GM21576 (cell line): ENCODE measurements around the gene GOLGA2.

Experiments used
- ATAC-seq: cut with Tn5 transposase; IDR thresholded peaks from one replicate; pipeline ENCODE4 v1.9.1; 2021; ENCODE audit warnings: mild to moderate bottlenecking, moderate library complexity; ENCODE audit not compliant: unreplicated experiment

Gene GOLGA2

GRCh38 chr9:128215491-128216409 lies 60.1 kb downstream of the GOLGA2 start:
- no peak for ATAC-seq

- ATAC-seq = no peak
Observed at GRCh38 chr9:128214571-128215490, 61.0 kb downstream of the GOLGA2 start.

DNA sequence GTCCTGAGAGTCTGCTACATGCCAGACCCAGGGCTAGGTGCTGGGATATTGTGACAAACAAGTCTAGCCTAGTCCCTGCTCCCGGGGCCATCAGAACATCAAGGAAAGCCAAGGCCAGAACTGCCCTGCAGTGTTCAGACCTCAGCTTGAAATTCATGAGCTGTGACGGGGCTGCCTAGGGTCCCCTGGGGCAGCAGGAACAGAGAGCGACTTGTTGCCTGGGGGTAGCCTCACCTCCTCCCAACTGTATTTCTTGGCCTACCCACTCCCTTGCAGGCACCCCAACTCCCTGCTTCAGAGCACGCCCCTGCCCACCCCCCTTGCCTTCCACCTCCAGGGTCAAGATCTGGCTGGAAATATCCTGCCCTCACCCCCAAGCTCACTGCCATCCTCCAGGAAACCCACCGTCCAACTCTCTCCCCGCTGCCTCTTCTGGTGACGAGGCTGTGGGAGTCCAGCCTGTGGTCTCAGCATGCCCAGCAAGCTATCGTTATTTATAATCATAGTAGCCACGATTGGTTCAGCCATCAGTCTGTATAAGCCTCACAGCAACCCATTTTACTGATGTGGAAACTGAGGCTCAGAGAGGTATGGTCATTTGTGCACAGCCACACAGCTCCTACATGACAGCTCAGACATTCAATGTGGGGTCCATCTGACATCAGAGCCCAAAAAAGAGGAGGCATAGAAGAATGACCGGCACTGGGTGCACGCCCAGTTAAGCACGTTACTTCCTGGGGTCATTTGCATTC lies 61.9 kb downstream of the GOLGA2 start:
- no peak for ATAC-seq

- ATAC-seq = no peak
Observed at GRCh38 chr9:128211981-128212281, 63.9 kb downstream of the GOLGA2 start.

GRCh38 chr9:128211186-128211980 lies 64.4 kb downstream of the GOLGA2 start:
- ATAC-seq = no peak

- no peak for ATAC-seq
Observed at GRCh38 chr9:128208946-128209669, 66.7 kb downstream of the GOLGA2 start.

DNA sequence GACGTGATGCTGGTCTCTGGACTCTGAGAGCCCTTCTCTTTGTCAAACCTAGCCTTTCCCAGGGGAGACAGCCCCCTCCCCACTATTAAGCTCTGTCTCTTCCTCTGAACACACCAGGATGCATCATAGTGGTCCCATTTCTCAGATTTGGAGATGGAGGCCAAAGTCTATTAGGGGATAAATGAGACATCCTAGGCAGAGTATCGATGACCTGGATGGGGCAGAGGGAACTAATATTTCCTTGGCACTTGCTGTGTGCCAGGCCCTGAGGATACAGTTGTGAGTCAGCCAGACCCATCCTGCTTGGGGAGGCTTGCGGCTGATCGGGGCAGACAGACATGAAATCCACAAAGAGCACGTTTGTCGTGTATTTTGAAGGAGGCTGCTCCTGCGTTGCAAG lies 67.4 kb downstream of the GOLGA2 start:
- ATAC-seq = no peak

DNA sequence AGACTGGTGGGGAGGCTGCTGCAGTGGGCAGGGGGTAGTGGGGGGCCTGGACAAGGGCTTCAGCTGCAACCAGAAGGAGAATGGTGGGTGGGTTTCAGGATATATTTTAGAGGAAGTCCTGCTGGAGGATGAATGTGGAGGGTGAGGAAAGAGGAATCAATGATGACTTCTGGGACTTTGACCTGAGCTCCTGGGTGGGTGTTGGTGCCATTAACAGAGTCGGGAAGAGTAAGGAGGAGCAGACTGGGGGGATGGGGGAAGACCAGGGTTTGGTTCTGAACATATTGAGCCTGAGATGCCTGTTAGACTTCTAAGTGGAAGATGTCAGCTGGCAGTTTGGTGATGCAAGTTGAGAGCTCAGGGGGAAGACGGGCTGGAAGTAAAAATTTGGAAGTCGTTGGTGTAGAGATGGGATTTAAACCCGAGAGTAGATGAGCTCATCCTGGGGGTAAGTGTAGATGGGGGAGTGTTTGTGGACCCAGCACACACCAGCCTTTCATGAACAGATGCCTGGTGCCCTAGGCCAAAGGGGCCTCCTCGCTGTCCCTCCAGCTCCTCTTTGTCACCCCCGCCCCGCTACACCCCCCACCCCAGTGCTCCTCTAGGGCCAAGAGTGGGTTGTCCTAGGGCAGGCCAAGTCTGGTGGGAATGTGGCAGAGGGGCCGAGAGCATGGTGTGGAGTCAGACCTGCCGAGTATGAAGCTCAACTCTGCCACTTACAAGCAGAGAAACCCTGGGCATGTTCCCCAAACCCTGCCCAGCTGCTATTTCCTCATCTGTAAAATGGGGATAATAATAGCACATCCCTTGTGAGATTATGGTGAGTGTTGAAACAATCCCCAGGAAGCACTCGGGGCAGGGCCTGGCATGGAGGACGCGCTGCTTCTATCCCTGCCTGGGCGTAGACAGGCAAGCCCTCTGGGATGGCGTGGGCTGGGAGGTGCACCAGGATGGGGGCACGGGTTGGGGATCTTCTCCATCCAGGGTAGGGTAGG lies 68.6 kb downstream of the GOLGA2 start:
- no peak for ATAC-seq

DNA sequence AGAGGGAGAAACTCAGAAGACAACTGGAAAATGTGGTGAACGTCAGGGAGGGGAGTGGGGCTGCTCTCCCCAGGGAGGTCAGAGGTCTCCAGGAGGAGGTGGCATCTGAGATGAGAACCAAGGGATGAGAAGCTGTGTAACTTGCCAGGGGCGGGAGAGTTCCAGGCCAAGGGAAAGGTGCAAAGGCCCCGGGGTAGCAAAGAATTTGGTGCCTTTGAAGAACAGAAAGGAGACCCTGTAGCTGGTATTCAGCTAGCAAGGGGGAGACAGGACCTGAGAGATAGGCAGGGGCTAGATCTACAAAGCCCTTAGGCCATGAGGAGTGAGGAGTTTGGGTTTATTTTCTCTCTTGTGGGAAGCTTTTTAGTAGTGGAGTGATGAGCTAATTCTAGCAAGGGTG lies 69.3 kb downstream of the GOLGA2 start:
- ATAC-seq = no peak
